DMS53 (cell line): Measurements from ENCODE around the gene EXOSC10.

Source experiments
- DNase-seq: peaks from one replicate; lab custom pipeline; 2025; lab: John Stamatoyannopoulos, UW

EXOSC10 gene

DNA sequence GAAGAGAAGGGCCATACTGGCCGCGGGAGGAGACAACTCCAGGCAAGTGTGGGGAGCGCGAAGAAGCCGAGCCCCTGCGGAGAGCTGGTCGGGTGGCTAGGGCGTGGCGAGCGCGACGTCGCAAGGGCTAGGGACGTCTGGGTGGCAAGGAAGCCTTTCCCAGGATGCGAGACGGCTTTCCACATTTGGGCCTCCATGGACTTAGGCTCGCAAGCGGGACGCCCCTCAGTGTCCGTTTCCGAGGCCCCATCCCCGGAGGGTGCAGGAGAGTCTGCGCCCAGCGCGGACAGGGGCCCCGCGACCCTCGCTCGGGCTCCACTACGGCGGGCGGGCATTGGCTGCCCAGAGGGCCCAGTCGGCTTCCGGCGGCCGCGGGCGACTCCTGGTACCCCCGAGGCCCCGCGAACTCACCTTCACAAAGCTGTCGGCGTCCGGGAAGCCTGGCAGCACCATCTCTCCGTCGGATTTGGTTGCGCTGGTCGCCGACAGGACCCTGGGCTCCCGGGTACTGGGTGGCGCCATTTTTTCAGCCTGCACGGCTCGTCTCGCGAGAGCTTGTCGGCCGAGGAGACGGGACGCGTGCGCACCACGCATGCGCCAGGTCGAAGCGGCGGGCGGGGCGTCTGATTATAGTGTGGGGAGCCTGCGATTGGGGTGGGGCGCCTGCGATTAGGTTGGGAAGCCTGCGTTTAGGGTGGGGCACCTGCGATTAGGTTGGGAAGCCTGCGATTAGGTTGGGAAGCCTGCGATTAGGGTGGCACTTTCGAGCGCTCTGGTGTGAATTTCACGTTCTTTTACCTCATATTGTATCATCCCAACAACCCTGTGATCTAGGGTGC, at the start of gene EXOSC10:
EXOSC10 (minus strand) TSS at position 560 of the 839 bp plus-strand sequence; CDS start at position 522, 38 bp downstream.
- peak; percentile 94 for DNase-seq

DNA sequence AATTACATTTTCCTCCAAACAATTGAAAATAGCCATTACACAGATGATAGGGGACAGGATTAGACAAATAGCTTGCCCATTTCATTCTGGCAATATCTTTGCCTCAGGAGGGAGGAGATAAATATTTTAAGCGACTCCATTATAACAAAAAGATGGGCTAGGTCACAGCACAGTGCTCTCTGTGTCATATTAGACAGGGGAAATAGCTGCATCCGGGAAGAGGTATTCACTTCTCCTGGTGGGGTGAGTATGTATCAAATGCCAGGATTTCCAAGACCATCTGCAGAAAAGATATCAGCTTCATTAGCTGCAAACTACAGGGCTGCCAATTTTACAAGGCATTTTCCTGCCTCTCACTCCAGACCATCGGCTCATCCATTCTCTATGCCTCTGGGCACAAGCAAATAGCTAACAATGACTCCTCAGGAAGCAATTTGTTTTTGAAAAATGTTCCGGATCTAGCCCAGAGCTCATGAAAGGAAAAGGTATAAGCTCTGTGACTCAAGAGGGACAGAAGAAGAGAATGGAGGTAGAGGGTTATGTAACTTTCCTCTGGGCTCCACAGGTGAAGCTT, 47.6 kb upstream of the EXOSC10 start:
- no peak for DNase-seq

DNA sequence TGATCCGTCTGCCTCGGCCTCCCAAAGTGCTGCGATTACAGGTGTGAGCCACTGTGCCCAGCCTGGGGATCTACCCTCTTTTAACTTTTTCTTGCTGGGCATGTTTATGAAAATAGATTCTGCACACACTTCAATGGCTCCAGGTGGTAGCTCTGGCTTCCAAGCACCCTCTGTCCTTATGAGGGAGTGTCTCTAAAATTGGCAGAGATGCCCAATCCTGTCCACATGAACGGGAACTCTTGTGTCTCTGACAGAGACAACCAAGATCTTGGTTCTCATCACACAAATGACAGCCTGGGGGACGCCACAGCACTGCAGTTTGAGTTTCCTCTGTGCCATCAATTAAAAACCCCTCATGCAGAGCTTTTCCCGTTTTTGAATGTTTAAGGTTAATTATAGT, 46.1 kb upstream of the EXOSC10 start:
- DNase-seq = no peak

DNA sequence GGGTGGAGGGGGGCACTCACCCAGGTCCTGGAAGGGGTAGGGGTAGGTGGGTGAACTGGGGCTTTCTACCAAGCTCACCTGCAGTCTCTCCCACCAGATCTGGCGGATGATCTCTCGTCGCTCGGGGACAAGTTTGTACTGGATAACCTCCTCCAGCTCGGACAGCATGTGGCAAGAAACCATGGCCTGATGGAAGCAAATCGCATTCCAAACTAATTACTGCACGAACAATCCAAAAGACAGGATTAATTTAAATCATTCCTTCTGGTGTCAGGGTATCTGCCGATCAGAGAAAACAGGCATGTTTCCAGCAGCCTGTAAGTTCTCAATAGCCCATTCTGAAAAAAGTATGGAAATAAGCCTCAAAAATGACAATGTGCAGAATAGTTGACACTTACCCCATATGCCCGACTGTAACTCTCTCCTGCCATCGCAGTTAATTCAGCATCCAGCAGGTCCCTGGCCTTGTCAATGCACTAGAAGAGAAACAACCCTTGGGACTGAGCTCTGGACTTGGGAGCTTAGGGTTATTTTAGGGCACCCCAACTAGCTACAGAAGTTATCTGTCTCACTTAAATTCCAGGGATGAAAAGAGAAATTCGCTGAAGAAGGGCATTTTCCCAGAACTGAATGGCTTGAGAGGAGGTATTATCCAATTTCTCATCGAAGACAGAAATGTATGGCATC, 45.0 kb upstream of the EXOSC10 start:
- no peak for DNase-seq

DNA sequence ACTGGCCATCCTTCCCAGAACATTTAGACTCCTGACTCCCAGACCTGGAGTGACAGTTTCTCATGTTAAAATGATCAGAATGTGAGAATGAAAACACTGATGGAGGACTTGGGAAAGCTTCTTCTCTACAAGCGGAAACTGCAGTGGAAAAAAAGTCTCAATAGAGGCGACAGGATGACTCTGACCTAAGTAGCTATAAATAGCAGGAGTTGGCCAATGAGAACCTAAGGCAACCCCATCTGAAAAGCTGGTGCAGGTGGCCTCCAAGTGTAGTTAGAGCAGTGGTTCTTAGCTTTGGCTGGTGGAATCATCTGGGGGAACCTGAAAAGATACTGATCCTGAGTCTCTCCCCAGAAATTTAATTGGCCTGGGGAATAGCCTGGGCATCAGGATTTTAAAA, 44.2 kb upstream of the EXOSC10 start:
- no peak for DNase-seq

DNA sequence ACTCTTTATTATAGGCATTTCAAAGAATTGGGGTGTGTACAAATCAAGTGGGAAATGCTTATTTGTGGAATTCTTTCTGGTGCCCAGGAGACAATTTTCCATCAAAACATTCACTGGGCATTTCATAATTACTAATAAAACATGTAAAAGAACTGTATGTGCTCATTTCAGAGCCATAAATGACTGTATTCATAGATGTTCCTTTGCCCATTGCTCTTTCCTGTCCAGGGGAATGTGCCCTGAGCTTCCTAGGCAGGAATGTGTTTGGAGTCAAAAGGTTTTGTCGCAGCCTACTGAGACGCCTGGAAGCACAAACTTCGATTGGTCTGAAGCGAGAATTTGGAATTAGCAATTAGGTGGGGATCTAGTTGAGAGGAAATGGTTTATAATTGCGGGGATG, 43.7 kb upstream of the EXOSC10 start:
- DNase-seq = no peak

DNA sequence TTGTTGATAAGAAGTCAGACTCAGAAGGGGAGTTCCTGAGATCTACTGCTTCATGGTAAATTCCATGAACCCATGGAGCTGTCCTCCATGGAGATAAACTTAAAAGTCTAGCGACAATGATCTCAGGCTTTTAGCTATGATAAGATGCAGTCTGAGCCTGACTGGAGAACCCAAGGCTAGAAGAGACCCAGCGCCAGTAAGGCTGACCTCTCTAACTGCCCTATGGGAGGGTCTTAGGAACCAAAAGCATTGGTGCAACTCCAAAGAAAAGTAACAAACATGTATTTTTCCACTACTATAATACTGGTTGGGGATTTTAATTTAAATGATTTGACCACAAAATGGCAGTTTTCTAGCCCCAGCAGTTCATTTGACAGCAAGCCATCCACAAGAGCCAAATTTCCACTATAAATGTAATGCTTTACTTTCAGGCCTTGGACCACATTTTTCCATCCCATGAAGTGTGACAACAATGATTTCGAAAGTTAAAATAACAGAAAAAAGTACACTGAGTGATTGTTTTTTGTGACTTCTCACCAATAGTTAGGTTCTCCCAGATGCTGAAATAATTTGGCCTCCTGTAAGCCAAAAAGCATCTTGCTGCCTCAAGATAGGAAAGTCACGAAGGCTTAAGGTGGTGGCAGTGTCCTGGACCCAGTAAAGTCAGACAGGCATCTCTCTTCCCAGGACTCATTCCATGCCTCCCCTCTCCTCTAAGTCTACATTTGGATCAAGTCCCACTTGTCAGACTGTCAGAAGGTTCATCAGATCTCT, 43.1 kb upstream of the EXOSC10 start:
- DNase-seq = no peak

DNA sequence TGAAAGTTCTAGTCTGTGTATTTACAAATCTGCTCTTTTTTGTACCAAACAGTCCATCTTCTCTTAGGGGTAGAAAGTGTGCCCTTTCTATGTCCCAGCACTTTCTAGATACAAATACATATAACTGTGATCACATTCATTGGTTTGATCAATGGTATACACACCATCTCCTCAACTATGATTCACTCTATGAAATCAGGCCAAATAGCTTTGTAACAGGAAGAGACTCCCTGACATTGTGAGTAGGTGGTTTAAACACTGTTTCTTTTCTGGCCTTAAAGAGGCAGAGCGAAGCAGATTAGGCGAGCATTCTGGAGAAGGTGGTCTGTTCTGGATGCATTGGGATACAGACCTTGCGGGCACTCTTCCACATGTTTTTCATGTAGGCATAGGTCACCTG, 39.3 kb upstream of the EXOSC10 start:
- no peak for DNase-seq

DNA sequence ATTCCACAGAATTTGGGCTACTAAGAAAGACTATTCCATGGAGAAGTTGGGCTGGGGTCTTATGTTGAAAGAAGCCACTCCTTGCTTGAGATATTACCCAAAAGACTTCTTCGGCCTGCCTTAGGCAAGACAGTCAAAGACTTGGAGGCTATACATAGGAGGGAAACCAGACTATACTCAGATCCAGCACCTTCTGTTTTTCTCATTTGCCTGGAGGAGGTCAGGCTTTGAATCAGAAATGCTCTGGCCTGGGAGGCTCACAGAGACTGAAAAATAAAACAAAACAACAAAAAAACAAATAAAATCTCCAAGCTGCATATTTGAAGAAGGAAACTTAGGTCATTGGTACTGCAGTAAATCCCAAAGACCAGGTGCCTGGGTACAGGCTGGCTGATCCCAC, 38.4 kb upstream of the EXOSC10 start:
- DNase-seq = no peak

DNA sequence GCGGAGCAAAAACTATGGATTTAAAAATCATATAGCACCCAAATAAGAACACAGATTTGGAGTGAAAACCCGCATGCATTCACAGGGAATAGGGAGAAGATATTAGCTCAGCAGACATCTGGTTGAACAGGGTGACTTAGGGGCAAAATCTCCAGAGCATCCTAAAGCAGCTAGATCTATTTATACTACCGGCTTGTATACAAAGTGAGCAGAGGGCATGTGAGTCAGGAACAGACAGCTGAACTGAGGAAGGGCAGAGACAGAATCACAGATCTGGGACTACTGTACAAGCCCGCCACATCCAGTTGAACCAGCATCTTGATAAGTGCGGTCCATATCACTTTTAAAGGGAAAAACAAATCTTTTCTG, 35.2 kb upstream of the EXOSC10 start:
- DNase-seq = no peak

DNA sequence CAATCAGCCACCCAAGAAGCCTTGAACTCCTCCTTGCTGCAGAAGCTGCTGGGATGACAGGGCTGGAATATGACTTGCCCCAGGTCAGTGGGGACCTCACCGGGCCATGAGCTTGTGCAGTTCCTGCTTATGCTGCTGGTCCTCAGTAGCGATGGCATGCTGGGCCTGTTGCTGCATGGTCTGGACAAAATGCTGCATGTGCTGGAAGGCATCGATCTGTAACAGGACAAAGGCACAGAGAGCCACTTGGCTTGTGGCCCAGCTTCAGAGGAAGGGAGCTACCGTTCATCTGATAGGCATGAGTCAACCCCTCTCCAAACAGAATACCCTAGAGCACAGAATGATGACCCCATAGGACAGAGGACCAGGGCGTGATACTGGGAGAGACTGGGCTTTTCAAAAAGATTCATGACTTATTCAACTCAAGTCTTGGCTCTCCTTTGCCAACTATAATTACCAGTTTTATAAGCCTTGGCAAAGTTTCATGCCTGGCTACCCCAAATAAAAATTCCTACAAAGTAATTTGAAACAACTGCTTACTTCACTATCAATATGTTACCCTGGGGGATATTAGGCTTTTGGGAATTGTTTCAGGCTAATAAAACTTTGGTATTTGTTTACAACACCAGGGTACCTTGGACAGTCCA, 34.7 kb upstream of the EXOSC10 start:
- no peak for DNase-seq

DNA sequence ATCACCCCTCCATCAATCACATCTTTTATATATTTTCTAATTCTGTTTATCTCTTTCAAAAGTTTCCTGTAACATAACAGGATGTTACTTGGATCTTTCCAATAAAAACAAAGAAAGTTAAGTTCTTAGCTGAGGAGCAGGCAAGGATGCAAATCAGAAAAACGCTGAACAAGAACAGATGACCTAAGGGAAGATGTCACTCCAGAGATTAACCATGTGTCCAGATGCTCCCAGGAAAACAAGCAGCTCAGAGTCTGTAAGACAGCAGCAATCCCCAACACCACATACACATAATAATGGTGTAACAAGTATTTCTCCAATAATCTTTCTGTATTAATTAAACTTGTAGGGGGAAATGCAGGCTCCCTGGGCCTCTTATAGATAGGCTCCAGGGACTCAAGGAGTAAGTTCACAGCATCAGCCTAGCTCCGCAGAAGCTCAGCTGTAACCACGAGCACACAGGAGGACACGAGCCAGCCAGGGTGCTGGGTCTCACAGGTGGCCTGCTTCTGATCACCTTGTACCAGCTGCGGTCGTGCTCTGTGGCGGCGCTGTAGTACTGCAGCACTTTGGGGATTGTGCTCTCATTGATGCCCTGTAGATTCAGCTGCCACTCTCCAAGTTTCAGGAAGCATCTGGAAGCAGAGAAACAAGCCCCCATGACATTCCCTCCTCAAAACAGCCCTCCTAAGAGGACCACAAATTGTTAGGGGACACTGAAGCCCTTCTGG, 33.1 kb upstream of the EXOSC10 start:
- peak; percentile 38 for DNase-seq

DNA sequence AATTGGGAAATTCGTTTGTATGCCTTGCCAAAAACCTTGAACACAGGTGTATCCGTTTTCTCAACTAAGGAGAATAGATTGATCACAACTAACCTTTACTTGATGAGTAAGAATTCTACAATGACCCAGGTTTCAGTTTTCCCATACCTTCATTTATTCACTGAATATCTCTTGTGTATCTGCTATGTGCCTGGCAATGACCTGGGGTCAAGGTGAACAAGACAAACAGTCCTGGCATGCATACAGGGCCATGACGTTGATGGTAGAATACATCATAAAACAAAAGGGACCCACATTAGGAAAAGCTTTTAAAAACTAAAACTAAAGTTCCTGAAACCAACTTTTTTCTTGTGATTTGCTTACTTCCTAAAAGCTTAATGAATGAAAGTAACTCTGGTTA, 32.1 kb upstream of the EXOSC10 start:
- DNase-seq = no peak

DNA sequence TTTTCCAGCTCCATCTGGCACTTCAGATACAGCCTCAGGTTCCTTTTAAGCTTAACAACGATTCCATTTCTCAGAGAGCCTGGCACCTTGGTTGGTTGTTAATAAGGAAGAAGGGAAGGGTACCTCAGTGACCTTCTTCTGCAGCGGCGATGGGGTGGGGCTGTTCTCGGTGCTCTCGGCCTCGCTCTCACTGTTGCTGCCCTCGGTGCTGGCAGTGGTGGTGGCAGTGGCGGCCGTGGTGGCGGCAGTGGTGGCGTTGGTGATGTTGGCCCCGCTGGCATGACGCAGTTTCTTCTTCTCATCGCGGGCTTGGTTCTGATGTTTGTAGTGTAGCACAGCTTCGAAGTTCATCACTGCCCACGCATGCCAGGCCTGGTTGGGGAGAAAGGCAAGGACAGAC, 30.7 kb upstream of the EXOSC10 start:
- DNase-seq = no peak

DNA sequence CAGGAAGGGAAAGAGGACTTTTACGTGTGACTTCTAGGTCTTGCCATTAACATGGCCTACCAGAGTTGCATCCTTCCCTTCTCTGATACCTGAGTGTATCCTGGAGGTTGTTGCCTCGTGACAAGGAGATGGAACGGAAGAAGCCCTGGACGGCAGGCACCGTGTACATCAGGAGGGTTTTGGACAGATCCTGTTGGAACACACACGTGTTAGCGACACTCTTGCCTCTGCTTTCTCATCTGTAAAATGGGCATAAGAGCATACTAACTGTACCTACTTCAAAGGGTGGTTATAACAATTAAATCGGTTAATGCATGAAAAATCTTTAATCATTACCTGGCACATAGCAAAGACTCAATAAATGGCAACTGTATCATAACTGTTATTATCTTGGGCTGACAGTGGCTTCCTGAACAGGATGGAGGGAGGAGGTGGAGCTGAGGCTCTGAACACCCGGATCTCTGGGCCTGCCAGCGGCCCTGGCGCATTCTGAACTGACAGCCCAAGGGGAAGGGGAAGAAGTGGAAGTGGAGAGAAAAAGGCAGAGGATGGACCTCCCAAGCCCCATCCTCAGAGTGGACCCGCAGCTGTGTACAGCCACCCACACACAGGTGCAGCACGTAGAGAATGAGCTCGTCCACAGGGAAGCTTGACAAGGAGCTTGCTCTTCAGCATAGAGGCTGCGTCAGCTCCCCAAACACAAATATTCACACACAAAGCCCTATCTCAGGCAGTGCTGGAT, 30.2 kb upstream of the EXOSC10 start:
- DNase-seq = peak; percentile 43

DNA sequence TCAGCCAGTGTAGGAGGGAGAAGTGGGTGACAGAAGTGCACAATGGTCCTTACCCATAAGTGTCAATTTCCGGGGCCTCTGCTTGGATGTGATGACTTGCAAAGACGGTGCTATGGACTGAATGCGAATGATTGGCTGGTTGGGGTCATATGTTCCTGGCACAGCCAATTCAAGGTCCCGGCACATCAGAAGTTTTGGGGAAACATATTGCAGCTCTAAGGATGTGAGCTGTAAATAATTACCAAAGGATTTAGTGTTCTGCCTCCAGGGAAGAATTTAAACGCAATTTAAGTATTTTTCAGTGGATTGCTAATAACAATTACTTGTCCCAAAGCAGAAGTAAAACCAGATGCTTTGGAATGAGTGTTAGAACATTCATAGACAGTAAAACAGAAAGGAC, 26.9 kb upstream of the EXOSC10 start:
- no peak for DNase-seq

DNA sequence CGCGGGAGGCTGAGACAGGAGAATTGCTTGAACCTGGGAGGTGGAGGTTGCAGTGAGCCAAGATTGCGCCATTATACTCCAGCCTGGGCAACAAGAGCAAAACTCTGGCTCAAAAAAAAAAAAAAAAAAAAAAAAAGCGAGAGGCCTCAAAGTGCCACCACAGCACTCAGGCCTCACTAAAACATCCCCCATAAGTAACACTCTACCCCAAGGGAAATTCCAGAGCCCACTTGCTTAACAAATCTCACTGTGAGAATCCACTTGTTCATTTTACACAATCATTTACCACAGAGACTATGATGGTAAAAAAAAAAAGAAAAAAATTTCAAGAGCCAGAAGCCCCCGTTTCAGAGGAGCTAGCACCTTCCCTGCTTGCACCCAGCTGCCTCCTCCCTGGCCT, 26.3 kb upstream of the EXOSC10 start:
- no peak for DNase-seq

DNA sequence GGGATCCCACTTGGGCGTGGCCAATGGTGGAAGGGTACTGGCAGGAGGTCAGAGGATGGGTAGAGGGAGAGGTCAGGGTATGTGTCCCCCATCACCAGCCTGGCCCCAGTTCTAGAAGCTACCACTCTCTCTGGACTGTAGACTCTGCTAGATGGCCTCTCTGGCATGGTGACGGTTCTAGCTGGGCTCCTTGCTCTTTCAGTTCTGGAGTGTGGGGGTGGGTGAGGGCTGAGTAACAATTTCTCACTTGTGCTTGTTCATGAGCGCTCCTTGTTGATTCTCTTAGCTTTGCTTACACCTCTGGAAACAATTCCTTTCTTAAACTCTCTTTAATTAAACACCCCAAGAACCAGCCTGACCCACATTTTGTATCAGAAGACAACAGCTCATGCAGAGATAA, 25.3 kb upstream of the EXOSC10 start:
- no peak for DNase-seq

DNA sequence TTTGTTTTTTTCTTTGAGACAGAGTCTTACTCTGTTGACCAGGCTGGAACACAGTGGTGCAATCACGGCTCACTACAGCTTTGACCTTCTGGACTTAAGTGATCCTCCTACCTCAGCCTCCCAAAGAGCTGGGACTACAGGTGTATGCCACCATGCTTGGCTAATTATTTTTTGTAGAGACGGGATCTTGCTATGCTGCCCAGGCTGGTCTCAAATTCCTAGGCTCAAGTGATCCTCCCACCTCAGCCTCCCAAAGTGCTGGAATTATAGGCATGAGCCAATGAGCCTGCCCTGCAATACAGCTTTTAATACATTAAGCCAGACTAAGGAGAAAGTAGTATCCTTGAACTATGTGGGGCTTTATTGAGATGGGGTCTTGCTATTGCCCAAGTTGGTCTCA, 16.6 kb upstream of the EXOSC10 start:
- no peak for DNase-seq

DNA sequence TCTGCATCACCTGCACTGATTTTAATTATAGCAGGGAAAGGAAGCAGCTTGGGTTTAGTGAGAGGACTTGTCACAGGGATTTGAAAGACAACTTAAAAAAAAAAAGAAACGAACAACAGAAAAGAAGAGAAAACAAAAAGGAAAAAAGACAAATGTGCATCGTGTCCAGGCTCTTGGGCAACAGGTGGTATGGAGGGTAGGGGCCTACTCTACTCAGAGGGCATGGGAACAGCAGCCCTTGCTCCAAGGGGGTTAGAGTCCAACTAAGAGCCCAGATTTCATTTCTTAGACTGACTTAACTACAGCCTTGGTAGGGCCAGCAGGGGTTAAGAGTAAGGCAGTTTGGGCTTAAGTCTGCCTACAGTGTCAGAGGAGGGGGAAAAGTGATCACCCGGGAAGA, 15.3 kb upstream of the EXOSC10 start:
- no peak for DNase-seq
